ENCODE results near the gene CACNA2D1. TPM values are rescaled to one million over a fixed set of nuclear protein-coding genes. Genes with fewer than 3 reads are reported as not detected.

CACNA2D1 gene
- total RNA-seq, 3 donors from 2014 or later (not counting 1 experiment from before 2014, with no cell fraction given), result not detected

GRCh38 chr7:81929386-81929785 lies 514.2 kb downstream of the CACNA2D1 start:
- Mint-ChIP-seq H3K27me3 (ENCODE audit: low read depth in 2 of 2) (no peaks in the 10 kb centered on the region), H3K27ac (no peak overlapping the region), H3K9me3 (peaks cover 5 to 14% of the 10 kb centered on the region in 2 donors), H3K4me1 (no peaks in the 10 kb centered on the region), H3K4me3 (no peak overlapping the region), H3K36me3 (no peaks in the 10 kb centered on the region)
- Histone ChIP-seq H3K27ac (ENCODE audit: low read length) (no peak overlapping the region), H3K4me1 (ENCODE audit: control insufficient read depth, insufficient read depth, low read length) (no peaks in the 10 kb centered on the region), H3K36me3 (ENCODE audit: control insufficient read depth, insufficient read depth, low read length) (no peaks in the 10 kb centered on the region), H3K9me3 (ENCODE audit: control insufficient read depth, insufficient read depth, low read length) (no peaks in the 10 kb centered on the region), H3K4me3 (ENCODE audit: low read length) (no peak overlapping the region), H3K27me3 (ENCODE audit: control insufficient read depth, insufficient read depth, low read length) (no peaks in the 10 kb centered on the region)
- ATAC-seq, result no peak
- intact Hi-C loops (cut with micrococcal nuclease), result no loop called here
- no peak for DNase-seq
- no peak for TF ChIP-seq CTCF (IDR thresholded peaks at IDR 0.05)

GRCh38 chr7:81926154-81926553 lies 517.4 kb downstream of the CACNA2D1 start:
- peaks cover 12% of the 10 kb centered on the region in 2 donors for H3K9me3 Mint-ChIP-seq
- ATAC-seq (no peak), DNase-seq (no peak)
- intact Hi-C loops (cut with micrococcal nuclease), result no loop called here
- Histone ChIP-seq H3K9me3 (ENCODE audit: control insufficient read depth, insufficient read depth, low read length) (no peaks in the 10 kb centered on the region), H3K27ac (ENCODE audit: low read length) (no peak overlapping the region), H3K4me1 (ENCODE audit: control insufficient read depth, insufficient read depth, low read length) (no peaks in the 10 kb centered on the region), H3K36me3 (ENCODE audit: control insufficient read depth, insufficient read depth, low read length) (no peaks in the 10 kb centered on the region), H3K4me3 (ENCODE audit: low read length) (no peak overlapping the region), H3K27me3 (ENCODE audit: control insufficient read depth, insufficient read depth, low read length) (no peaks in the 10 kb centered on the region)
- H3K4me3 Mint-ChIP-seq, result no peak overlapping the region
- no peak overlapping the region for H3K27ac Mint-ChIP-seq
- H3K4me1 Mint-ChIP-seq, result no peaks in the 10 kb centered on the region
- no peaks in the 10 kb centered on the region for H3K27me3 Mint-ChIP-seq (ENCODE audit: low read depth in 2 of 2)
- TF ChIP-seq CTCF (IDR thresholded peaks at IDR 0.05), result no peak
- 80% methylated on average over 1 of the region's 2 CpGs for WGBS (ENCODE audit: insufficient coverage)
- H3K36me3 Mint-ChIP-seq, result no peaks in the 10 kb centered on the region

GRCh38 chr7:81925530-81925929 lies 518.0 kb downstream of the CACNA2D1 start:
- DNase-seq (no peak), ATAC-seq (no peak)
- no peaks in the 10 kb centered on the region for H3K4me1 ChIP-seq (ENCODE audit: control insufficient read depth, insufficient read depth, low read length)
- Mint-ChIP-seq H3K36me3 (no peaks in the 10 kb centered on the region), H3K4me3 (no peak overlapping the region), H3K27ac (no peak overlapping the region), H3K27me3 (ENCODE audit: low read depth in 2 of 2) (no peaks in the 10 kb centered on the region), H3K4me1 (no peaks in the 10 kb centered on the region), H3K9me3 (peaks cover 8 to 12% of the 10 kb centered on the region in 2 donors)
- no peak overlapping the region for H3K4me3 ChIP-seq (ENCODE audit: low read length)
- H3K27me3 ChIP-seq (ENCODE audit: control insufficient read depth, insufficient read depth, low read length), result no peaks in the 10 kb centered on the region
- H3K27ac ChIP-seq (ENCODE audit: low read length), result no peak overlapping the region
- WGBS (ENCODE audit: insufficient coverage), result 60% methylated on average over 3 of the region's 3 CpGs
- TF ChIP-seq CTCF (IDR thresholded peaks at IDR 0.05), result no peak
- no peaks in the 10 kb centered on the region for H3K36me3 ChIP-seq (ENCODE audit: control insufficient read depth, insufficient read depth, low read length)
- H3K9me3 ChIP-seq (ENCODE audit: control insufficient read depth, insufficient read depth, low read length), result peaks cover 3% of the 10 kb centered on the region
- intact Hi-C loops (cut with micrococcal nuclease), result no loop called here

GRCh38 chr7:81924494-81924893 lies 519.1 kb downstream of the CACNA2D1 start:
- 75% methylated on average over 2 of the region's 2 CpGs for WGBS (ENCODE audit: insufficient coverage)
- intact Hi-C loops (cut with micrococcal nuclease), result no loop called here
- peaks cover 11% of the 10 kb centered on the region for H3K9me3 ChIP-seq (ENCODE audit: control insufficient read depth, insufficient read depth, low read length)
- ATAC-seq (no peak), DNase-seq (no peak)
- Mint-ChIP-seq H3K27me3 (ENCODE audit: low read depth in 2 of 2) (no peaks in the 10 kb centered on the region), H3K36me3 (no peaks in the 10 kb centered on the region), H3K27ac (no peak overlapping the region), H3K4me3 (no peak overlapping the region), H3K4me1 (no peaks in the 10 kb centered on the region), H3K9me3 (peaks cover 7 to 12% of the 10 kb centered on the region in 2 donors)
- no peak for TF ChIP-seq CTCF (IDR thresholded peaks at IDR 0.05)
- H3K27me3 ChIP-seq (ENCODE audit: control insufficient read depth, insufficient read depth, low read length), result no peaks in the 10 kb centered on the region
- H3K36me3 ChIP-seq (ENCODE audit: control insufficient read depth, insufficient read depth, low read length), result no peaks in the 10 kb centered on the region
- no peak overlapping the region for H3K4me3 ChIP-seq (ENCODE audit: low read length)
- no peak overlapping the region for H3K27ac ChIP-seq (ENCODE audit: low read length)
- H3K4me1 ChIP-seq (ENCODE audit: control insufficient read depth, insufficient read depth, low read length), result no peaks in the 10 kb centered on the region
